SU-DHL-6 (cell line): ENCODE results near the gene CEP63.
"Not testable (repeated sequence)": the region's sequence is repeated elsewhere in the genome, so short reads cannot be mapped to it uniquely, and the experiment has no call there.

Experiments
- H2AFZ ChIP-seq: fragments of 200-600 bp; sonication (generic); 2 replicates; pipeline ENCODE4 v1.6.1; 2014; ENCODE audit warnings: low read depth, mild to moderate bottlenecking, moderate library complexity, mixed read lengths, antibody characterized with exemption, low read length; ENCODE audit not compliant: severe bottlenecking
- H3F3A ChIP-seq: fragments of 200-600 bp; shearing (Covaris generic); 2 replicates; pipeline ENCODE4 v1.6.0; 2016; ENCODE audit warnings: antibody characterized with exemption, mild to moderate bottlenecking; ENCODE audit not compliant: insufficient read depth
- H3K27ac ChIP-seq: fragments of 200-600 bp; sonication (generic); 2 replicates; pipeline ENCODE4 v1.5.1; 2016; ENCODE audit warnings: low read depth, mild to moderate bottlenecking, low read length, moderate library complexity, mixed read lengths
- H3K27me3 ChIP-seq: fragments of 200-600 bp; sonication (generic), shearing (Covaris generic); 2 replicates; pipeline ENCODE4 v1.6.0; 2014; ENCODE audit warnings: mild to moderate bottlenecking, low read length
- H3K36me3 ChIP-seq: fragments of 200-600 bp; sonication (generic); 2 replicates; pipeline ENCODE4 v1.6.1; 2014; ENCODE audit warnings: mild to moderate bottlenecking, low read length, mixed read lengths
- H3K4me2 ChIP-seq: fragments of 300-600, 200-600 bp; shearing (Covaris generic), sonication (generic); 2 replicates; pipeline ENCODE4 v1.6.0; 2014; ENCODE audit warnings: low read length, low read depth, mild to moderate bottlenecking; ENCODE audit not compliant: poor library complexity, severe bottlenecking
- H3K4me3 ChIP-seq: fragments of 200-600 bp; sonication (generic); 2 replicates; pipeline ENCODE4 v1.5.1; 2014; ENCODE audit warnings: antibody characterized with exemption, low read length, mild to moderate bottlenecking, mixed read lengths; ENCODE audit not compliant: insufficient read depth, poor library complexity, severe bottlenecking
- H3K79me2 ChIP-seq: fragments of 200-600 bp; sonication (generic); 2 replicates; pipeline ENCODE4 v1.6.1; 2014; ENCODE audit warnings: mild to moderate bottlenecking, low read length, moderate library complexity; ENCODE audit not compliant: insufficient read depth
- H3K9ac ChIP-seq: fragments of 200-600 bp; sonication (generic); 2 replicates; pipeline ENCODE4 v1.7.0; 2014; ENCODE audit warnings: mild to moderate bottlenecking, low read length
- H3K9me2 ChIP-seq: fragments of 200-600 bp; sonication (generic); replicated peaks from 2 replicates; pipeline ENCODE4 v1.6.1; 2014; ENCODE audit warnings: low read length; ENCODE audit not compliant: insufficient read depth
- H3K9me3 ChIP-seq: fragments of 200-600 bp; sonication (generic); 2 replicates; pipeline ENCODE4 v1.6.1; 2014; ENCODE audit warnings: low read length, mixed read lengths; ENCODE audit not compliant: insufficient read depth
- H4K20me1 ChIP-seq: fragments of 200-600 bp; sonication (generic); 2 replicates; pipeline ENCODE4 v1.6.1; 2014; ENCODE audit warnings: low read depth, mild to moderate bottlenecking, antibody characterized with exemption, low read length, moderate library complexity, mixed read lengths
- EZH2phosphoT487 ChIP-seq: fragments of 200-600 bp; sonication (generic), shearing (Covaris generic); conservative IDR thresholded peaks from 2 replicates; pipeline ENCODE4 v1.6.1; 2018; ENCODE audit warnings: mild to moderate bottlenecking, antibody characterized with exemption, low read length, moderate library complexity, mixed read lengths
- TF ChIP-seq, protein P1 (sequence below): fragments of 200-600 bp; sonication (generic); IDR thresholded peaks from one replicate; pipeline ENCODE4 v1.5.1; 2017; ENCODE audit warnings: antibody characterized with exemption, mild to moderate bottlenecking, low read length, moderate library complexity; ENCODE audit not compliant: insufficient read depth, poor library complexity, severe bottlenecking

The CEP63 gene

DNA sequence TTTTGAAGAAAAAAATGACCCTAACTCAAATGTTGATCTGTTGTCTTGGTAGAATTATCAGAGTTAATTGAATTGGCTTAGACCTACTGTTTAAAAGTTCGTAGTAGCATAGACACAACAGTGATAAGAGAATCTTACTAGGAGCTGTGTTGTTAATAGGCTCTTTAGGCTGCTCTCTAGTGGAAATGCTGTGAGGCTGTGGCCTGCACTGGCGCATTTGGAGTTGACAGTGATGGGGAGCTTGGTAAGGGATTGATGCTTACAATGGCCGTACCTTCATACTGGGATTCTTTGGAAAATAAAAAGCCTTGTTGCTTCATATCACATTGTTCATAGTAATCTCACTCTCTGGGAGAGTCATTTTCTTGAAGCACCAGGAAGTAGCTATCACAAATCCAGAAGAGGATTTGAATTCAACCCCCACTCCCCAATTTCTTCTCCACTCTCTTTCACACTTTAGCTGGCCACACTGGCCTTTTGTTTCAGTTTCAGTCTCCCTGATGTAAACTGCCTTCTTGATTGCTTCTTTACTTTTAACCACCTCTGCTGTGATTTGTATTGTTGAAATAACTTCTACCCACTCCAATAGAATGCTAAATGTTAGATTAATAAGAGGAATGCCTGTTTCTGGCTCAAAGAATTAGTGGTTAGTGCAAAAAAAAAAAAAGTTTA is 56.6 kb downstream of the CEP63 start:
- Histone ChIP-seq H3K9me2 (no peaks in the 10 kb centered on the region), H4K20me1 (no peaks in the 10 kb centered on the region), H3K79me2 (no peaks in the 10 kb centered on the region), H3K27me3 (no peaks in the 10 kb centered on the region), H3F3A (no peaks in the 10 kb centered on the region), H3K36me3 (peaks cover 13% of the 10 kb centered on the region; the same call in 1 of the 2 replicates), H2AFZ (no peak overlapping the region), H3K4me2 (no peak overlapping the region), H3K4me3 (no peak overlapping the region), H3K27ac (no peak overlapping the region), H3K9me3 (no peaks in the 10 kb centered on the region), H3K9ac (no peak overlapping the region)
- TF ChIP-seq, protein P1, sequence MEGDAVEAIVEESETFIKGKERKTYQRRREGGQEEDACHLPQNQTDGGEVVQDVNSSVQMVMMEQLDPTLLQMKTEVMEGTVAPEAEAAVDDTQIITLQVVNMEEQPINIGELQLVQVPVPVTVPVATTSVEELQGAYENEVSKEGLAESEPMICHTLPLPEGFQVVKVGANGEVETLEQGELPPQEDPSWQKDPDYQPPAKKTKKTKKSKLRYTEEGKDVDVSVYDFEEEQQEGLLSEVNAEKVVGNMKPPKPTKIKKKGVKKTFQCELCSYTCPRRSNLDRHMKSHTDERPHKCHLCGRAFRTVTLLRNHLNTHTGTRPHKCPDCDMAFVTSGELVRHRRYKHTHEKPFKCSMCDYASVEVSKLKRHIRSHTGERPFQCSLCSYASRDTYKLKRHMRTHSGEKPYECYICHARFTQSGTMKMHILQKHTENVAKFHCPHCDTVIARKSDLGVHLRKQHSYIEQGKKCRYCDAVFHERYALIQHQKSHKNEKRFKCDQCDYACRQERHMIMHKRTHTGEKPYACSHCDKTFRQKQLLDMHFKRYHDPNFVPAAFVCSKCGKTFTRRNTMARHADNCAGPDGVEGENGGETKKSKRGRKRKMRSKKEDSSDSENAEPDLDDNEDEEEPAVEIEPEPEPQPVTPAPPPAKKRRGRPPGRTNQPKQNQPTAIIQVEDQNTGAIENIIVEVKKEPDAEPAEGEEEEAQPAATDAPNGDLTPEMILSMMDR: no peak

DNA sequence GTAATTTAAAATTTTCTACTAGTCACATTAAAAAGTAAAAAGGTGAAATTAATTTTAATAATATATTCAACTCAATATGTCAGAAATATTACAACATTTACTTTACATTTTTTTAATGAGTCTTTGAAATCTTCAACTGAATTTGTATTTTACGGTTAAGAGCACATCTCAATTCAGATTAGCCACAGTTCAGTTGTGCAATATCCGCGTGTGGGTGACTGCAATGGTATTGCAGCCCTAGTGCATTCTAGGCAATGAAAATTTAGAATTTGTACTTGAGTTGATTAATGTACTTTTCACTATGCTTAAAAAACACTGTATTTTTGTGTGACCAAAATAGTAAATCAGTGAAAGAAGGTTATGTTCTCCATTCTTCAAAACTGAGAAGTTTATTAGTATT is 57.3 kb downstream of the CEP63 start:
- Histone ChIP-seq H3K9ac (no peak overlapping the region), H2AFZ (no peak overlapping the region), H3K36me3 (peaks cover 9% of the 10 kb centered on the region; the same call in 1 of the 2 replicates), H3K9me3 (no peaks in the 10 kb centered on the region), H3F3A (no peaks in the 10 kb centered on the region), H3K4me3 (no peak overlapping the region), H3K9me2 (no peaks in the 10 kb centered on the region), H3K79me2 (no peaks in the 10 kb centered on the region), H3K27me3 (no peaks in the 10 kb centered on the region), H3K4me2 (no peak overlapping the region), H3K27ac (no peak overlapping the region), H4K20me1 (no peaks in the 10 kb centered on the region)
- no peak for TF ChIP-seq EZH2phosphoT487
- TF ChIP-seq, protein P1: no peak

DNA sequence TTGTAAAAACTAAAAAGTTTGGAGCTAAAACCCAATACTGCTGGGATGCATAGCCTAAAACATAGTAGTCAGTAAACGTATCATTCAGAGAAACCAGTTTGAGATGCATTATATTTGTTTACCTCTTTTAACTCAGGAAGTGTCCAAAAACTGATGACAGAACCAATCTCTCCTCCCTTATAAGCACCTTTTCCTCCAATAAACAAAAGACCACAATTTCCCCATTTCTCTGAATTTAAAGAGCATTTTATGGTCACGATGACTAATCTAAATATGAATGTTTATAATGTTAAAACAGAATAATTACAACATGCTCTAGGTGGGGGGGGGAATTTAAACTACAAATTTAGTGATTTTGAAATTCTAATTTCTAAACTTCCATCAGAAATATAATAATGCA is 58.5 kb downstream of the CEP63 start:
- Histone ChIP-seq H2AFZ (no peak overlapping the region), H3K79me2 (no peaks in the 10 kb centered on the region), H3K4me3 (no peak overlapping the region)

DNA sequence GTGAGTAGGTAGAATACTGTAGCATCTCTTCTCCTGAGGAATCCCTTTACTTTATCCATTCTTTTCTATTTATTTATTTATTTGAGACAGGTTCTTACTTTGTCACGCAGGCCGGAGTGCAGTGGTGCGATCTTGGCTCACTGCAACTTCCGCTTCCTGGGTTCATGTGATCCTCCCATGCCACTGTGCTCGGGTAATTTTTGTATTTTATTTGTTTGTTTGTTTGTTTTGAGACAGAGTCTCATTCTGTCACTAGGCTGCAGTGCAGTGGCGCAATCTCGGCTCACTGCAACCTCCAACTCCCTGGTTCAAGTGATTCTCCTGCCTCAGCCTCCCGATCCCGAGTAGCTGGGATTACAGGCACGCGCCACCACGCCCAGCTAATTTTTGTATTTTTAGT is 58.9 kb downstream of the CEP63 start:
- not testable (repeated sequence) for H3K9ac ChIP-seq, H3K27me3 ChIP-seq, H3K79me2 ChIP-seq, H3K4me3 ChIP-seq, H4K20me1 ChIP-seq, H2AFZ ChIP-seq, H3K27ac ChIP-seq, H3K9me2 ChIP-seq, H3F3A ChIP-seq, H3K9me3 ChIP-seq, H3K4me2 ChIP-seq
- peaks cover 15% of the 10 kb centered on the region; the same call in 1 of the 2 replicates for H3K36me3 ChIP-seq

More for the DNA sequence above, 58.5 kb downstream of the CEP63 start:
- TF ChIP-seq, protein P1: no peak
- no peak for TF ChIP-seq EZH2phosphoT487
- H3K4me2 ChIP-seq: no peak overlapping the region
- H3K27ac ChIP-seq: no peak overlapping the region
- H3K36me3 ChIP-seq: peaks cover 11% of the 10 kb centered on the region; the same call in 1 of the 2 replicates
- H3F3A ChIP-seq: no peaks in the 10 kb centered on the region
- no peaks in the 10 kb centered on the region for H4K20me1 ChIP-seq
- no peak overlapping the region for H3K9ac ChIP-seq
- H3K9me2 ChIP-seq: no peaks in the 10 kb centered on the region
- H3K27me3 ChIP-seq: no peaks in the 10 kb centered on the region
- no peaks in the 10 kb centered on the region for H3K9me3 ChIP-seq
